K562 (cell line): ENCODE measurements around the gene CNKSR1. TPM values are rescaled to one million over a fixed set of nuclear protein-coding genes. Genes with fewer than 3 reads are reported as not detected.

Experiments
- FIP1L1 ChIP-seq: fragments of 200-400 bp; formaldehyde crosslinking; IDR thresholded peaks from 2 replicates; pipeline ENCODE4 v1.6.1; 2018; ENCODE audit warnings: mild to moderate bottlenecking, low read depth, low read length; ENCODE audit not compliant: poor library complexity, severe bottlenecking
- HNRNPL ChIP-seq: fragments of 200-400 bp; formaldehyde crosslinking; IDR thresholded peaks from 2 replicates; pipeline ENCODE4 v1.6.1; 2017; ENCODE audit warnings: low read depth, mild to moderate bottlenecking, low read length
- ILK ChIP-seq: fragments of 450-650 bp; IDR thresholded peaks from 2 replicates; pipeline ENCODE4 v1.6.1; 2016; ENCODE audit warnings: missing genetic modification characterization, low read depth, mild to moderate bottlenecking, missing compliant biosample characterization, moderate library complexity, borderline replicate concordance
- NONO ChIP-seq, 2 experiments: fragments of 200-400 bp in 1 of 2; fragments of 450-650 bp in 1 of 2; formaldehyde crosslinking in 1 of 2; IDR thresholded peaks; 2 replicates each; pipeline ENCODE4 v1.6.1; 2017; ENCODE audit warnings: low read depth in 2 of 2, mild to moderate bottlenecking in 2 of 2, moderate library complexity in 2 of 2, low read length in 1 of 2
- NR2C1 ChIP-seq, 2 experiments: fragments of 450-650 bp; IDR thresholded peaks; 2 replicates each; pipeline ENCODE4 v1.6.1; 2017; ENCODE audit warnings: mild to moderate bottlenecking in 2 of 2, antibody characterized with exemption in 1 of 2, inconsistent platforms in 1 of 2, missing compliant biosample characterization in 1 of 2, missing genetic modification characterization in 1 of 2
- NR2F6 ChIP-seq: fragments of 450-650 bp; formaldehyde crosslinking; IDR thresholded peaks from 2 replicates; pipeline ENCODE4 v1.4.0; 2020; ENCODE audit warnings: mild to moderate bottlenecking
- RBBP5 ChIP-seq: fragments of 200-600 bp; sonication (generic); IDR thresholded peaks from 2 replicates; pipeline ENCODE4 v1.6.1; 2012; ENCODE audit warnings: borderline replicate concordance, mild to moderate bottlenecking, low read length, control low read depth, inconsistent platforms; ENCODE audit not compliant: insufficient read depth, poor library complexity, severe bottlenecking
- RBM14 ChIP-seq: fragments of 200-400 bp; formaldehyde crosslinking; IDR thresholded peaks from 2 replicates; pipeline ENCODE4 v1.6.1; 2018; ENCODE audit warnings: low read depth, mild to moderate bottlenecking, low read length, moderate library complexity, borderline replicate concordance; ENCODE audit not compliant: insufficient read depth
- RBM39 ChIP-seq: fragments of 200-400 bp; formaldehyde crosslinking; optimal IDR thresholded peaks from 2 replicates; pipeline ENCODE3; 2018; ENCODE audit warnings: low read depth, low read length
- RREB1 ChIP-seq: fragments of 250-450 bp; sonication (Bioruptor Pico); IDR thresholded peaks from 2 replicates; pipeline ENCODE4 v1.4.0; 2020
- SRSF7 ChIP-seq: fragments of 200-400 bp; formaldehyde crosslinking; optimal IDR thresholded peaks from 2 replicates; pipeline ENCODE3; 2017; ENCODE audit warnings: mild to moderate bottlenecking, low read depth, low read length
- THRAP3 ChIP-seq: fragments of 450-650 bp; IDR thresholded peaks from 2 replicates; pipeline ENCODE4 v1.6.1; 2016; ENCODE audit warnings: mild to moderate bottlenecking, inconsistent platforms, borderline replicate concordance
- THRB ChIP-seq: fragments of 450-650 bp; formaldehyde crosslinking; conservative IDR thresholded peaks from 2 replicates; pipeline ENCODE4 v1.4.0; 2022; ENCODE audit warnings: mild to moderate bottlenecking, missing genetic modification characterization
- ZNF253 ChIP-seq: fragments of 250-450 bp; sonication (Bioruptor Pico); conservative IDR thresholded peaks from 2 replicates; pipeline ENCODE4 v1.6.1; 2021; ENCODE audit warnings: mild to moderate bottlenecking
- ZNF408 ChIP-seq: fragments of 250-450 bp; sonication (Bioruptor Pico); IDR thresholded peaks from 2 replicates; pipeline ENCODE4 v1.4.0; 2020; ENCODE audit warnings: low read depth, mild to moderate bottlenecking, moderate library complexity
- ZNF699 ChIP-seq: fragments of 250-450 bp; sonication (Bioruptor Pico); IDR thresholded peaks from 2 replicates; pipeline ENCODE4 v1.8.0; 2021; ENCODE audit warnings: mild to moderate bottlenecking, moderate library complexity; ENCODE audit not compliant: insufficient replicate concordance
- ZNF740 ChIP-seq, 3 experiments: fragments of 200-800 bp in 1 of 3; sonication (Bioruptor generic) in 1 of 3; sonication (generic) in 1 of 3; formaldehyde crosslinking in 1 of 3; IDR thresholded peaks; 2 replicates each; pipeline versions ENCODE4 v1.6.1 to v1.8.0; 2016 to 2022; ENCODE audit warnings: mild to moderate bottlenecking in 2 of 3, missing compliant biosample characterization in 2 of 3, missing genetic modification characterization in 2 of 3, missing genetic modification reagents in 1 of 3
- polyA plus RNA-seq, 8 experiments: library from polyadenylated mRNA; depleted of rRNA in 4 of 8; stranded (reverse) in 5 of 8; unstranded in 3 of 8; fragments of >200 nt; fragmentation: Nextera tagmentation in 2 of 8; fragmentation: Illumina TruSeq in 1 of 8; extraction: Ambion mirVana in 2 of 8; extraction: Trizol in 1 of 8; gene quantifications; 2 replicates each; pipeline versions ENCODE4 v1.2.1 to v1.2.3, GENCODE V29; 2011 to 2014; ENCODE audit warnings: inconsistent platforms in 1 of 8, missing spikeins in 1 of 8
- total RNA-seq, 7 experiments: library from RNA; depleted of rRNA in 6 of 7; stranded (reverse); fragments of >200 nt in 6 of 7; fragmentation: Illumina TruSeq in 2 of 7; extraction: Trizol in 2 of 7; gene quantifications; 2 replicates each; pipeline versions ENCODE4 v1.2.1 to v1.2.3, GENCODE V29; 2011 to 2021; ENCODE audit warnings: low replicate concordance in 1 of 7

The CNKSR1 gene
- total and polyA plus RNA-seq, 9 of the 15 experiments (the other 6 are each of a cell fraction or from before 2014, with no cell fraction given): 0.03 to 2.8 (median 1.1) TPM

GRCh38 chr1:26169669-26170471, 7.4 kb upstream of the CNKSR1 start, which contains the start of gene ZNF593 (continued):
- TF ChIP-seq RREB1 (CRISPR knock-in tag) (no peak; the same call in 1 of the 2 replicates), RBM14 (no peak), ILK (tag) (no peak), RBM39 (no peak), ZNF253 (CRISPR knock-in tag) (0 out of 2 replicates have a peak, but pooled peaks have one; percentile 49), HNRNPL (peak; percentile 99), NR2C1 (IDR thresholded peaks at IDR 0.05) (peak; percentile 90), NR2C1 (tag; IDR thresholded peaks at IDR 0.05) (peak; percentile 95), ZNF408 (CRISPR knock-in tag) (no peak), NR2F6 (CRISPR knock-in tag) (0 out of 2 replicates have a peak, but pooled peaks have one; percentile 81), SRSF7 (no peak), RBBP5 (peak; percentile 91), THRAP3 (no peak), FIP1L1 (peak; percentile 97), ZNF740 (CRISPR knock-in tag; IDR thresholded peaks at IDR 0.05) (no peak), ZNF740 (tag; IDR thresholded peaks at IDR 0.05) (no peak), NONO (IDR thresholded peaks at IDR 0.05; ENCODE audit: low read depth in 2 of 2, low read length in 1 of 2) (peak in 1 of 2 experiments; percentile 30; a peak in 1 of 4 replicates), THRB (CRISPR knock-in tag) (no peak), ZNF699 (CRISPR knock-in tag) (no peak)
